Left renal cortex interstitium (tissue), 4 donors: ENCODE data around the gene TTC9B. TPM values are rescaled to one million over a fixed set of nuclear protein-coding genes. Genes with fewer than 3 reads are reported as not detected.

Source experiments
- DNase-seq, 4 donors: peaks; one replicate each; pipeline ENCODE4 v3.0.0-alpha.2; 2013; ENCODE audit warnings: low read depth in 4 of 4, low spot score in 2 of 4, missing footprints in 1 of 4
- polyA plus RNA-seq, 4 donors: library from polyadenylated mRNA; unstranded; fragments of 120-200 nt; gene quantifications; one replicate each; pipeline ENCODE4 v1.2.1, GENCODE V29; 2013; ENCODE audit not compliant: insufficient read length in 4 of 4

Gene TTC9B
- polyA plus RNA-seq = under 1 TPM in 3 of 4 donors, not detected in 1; 0.07 to 0.47 (median 0.14) TPM

GRCh38 chr19:40217934-40218890 is at the start of gene TTC9B:
TTC9B (minus strand) TSS chr19:40218384; CDS start chr19:40218381, 3 bp downstream.
- DNase-seq = no peak

DNA sequence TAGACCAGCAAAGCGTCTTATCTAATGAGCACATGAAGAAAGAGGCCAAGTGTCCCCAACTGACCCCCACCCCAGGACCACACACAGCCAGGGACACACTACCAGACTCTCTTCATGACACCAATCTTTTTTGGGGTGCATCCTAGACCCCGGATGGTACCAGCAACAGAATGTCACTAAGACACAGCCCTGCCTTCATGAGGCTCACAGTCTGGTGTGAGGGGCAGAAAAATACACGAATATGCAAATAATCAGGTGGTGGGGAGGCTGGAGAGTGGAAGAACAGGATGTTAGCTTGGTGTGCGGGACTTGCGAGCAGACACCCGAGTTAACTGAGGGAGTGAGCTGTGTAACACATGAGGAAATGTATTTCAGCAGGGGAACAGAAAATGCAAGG is 49.4 kb upstream of the TTC9B start:
- DNase-seq = no peak

- DNase-seq = no peak
These were observed 48.9 kb upstream of the TTC9B start for GRCh38 chr19:40266912-40267600.

DNA sequence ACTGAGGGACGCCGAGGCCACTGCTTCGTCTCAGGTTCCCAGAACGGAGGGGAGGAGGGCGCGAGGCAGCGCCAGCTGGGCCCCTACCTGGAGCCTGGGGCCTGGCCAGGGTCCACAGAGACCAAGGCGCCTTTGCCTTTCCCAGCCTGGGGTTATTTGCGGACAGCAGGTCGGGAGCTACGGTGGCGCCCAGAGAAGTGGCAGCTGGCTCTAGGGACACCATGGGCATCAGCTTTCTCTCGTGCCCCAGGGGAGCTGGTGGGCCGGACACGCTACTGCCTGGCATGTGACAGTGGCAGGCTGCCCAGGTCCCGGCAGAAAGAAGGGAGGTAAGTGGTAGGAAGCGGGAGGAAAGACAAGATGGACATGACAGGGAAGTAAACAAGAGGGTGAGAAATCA is 47.9 kb upstream of the TTC9B start:
- no peak for DNase-seq

GRCh38 chr19:40265763-40266099 is 47.5 kb upstream of the TTC9B start:
- no peak for DNase-seq

DNA sequence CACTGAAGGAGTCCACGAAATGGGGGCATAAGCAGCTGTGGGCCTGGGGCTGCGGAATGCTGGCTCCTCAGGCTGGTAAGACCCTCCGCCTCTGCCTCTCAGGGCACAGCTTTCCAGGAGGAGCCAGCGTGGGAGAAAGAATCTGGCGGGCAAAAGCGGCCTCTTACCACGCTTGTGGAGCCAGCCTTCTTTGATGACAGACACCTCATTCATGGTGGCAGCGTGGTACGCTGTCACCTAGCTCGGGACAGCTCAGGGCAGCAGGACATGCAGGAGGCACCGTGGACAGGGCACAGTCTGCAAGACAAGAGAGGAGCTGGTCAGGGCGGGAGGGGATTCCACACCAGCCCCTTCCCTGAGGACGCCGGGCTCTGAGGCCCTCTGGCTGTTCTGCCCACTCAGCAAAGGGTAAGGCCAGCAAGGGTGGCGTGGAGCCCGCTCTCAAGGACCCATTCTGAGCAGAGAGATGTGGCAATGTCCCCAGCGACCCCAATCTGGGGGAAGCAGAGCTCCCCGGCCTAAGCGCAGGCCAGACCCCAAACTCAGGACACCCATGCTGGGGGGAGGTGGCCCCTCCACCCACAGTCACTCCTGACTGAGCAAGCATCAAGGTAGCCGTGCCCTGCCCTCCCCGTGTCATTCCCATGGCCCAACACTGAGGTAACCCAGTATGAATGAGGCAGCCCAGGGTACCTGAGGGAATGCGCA is 47.0 kb upstream of the TTC9B start:
- DNase-seq = no peak

DNA sequence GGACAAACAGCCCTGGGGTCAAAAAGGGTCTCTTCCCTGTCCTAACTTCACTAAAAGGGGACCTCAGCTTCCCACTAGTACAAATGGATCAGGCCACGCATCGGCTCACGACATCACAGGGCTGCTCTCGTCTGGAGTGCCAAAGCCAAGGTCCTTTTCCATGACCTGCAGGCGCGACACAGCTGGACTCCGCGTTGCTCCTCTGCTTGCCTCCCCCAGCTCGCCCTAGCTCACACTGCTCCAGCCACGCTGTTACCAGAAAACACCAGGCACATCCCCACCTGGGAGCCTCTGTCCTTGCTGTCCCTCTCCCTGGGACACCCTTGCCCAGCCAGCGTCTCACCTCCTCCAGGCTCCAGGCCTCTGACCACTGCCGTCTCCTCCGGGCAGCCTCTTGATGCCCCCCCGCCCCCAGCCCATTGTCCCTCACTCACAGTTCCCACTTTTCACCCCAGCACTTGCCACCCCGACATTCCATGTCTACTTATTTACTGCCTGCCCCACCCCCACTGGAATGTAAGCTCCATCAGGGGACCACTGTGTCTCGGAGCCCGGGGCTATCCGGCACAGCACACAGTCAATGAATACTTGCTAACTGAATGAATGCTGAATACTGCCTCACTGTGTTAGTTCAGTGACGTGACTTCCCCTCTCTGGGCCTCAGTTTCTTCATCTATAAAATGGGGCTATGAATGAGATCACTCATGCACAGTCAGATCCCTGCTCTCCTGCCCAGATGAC is 46.3 kb upstream of the TTC9B start:
- DNase-seq = no peak

- DNase-seq = no peak
These were observed 45.5 kb upstream of the TTC9B start for GRCh38 chr19:40263440-40264313.

GRCh38 chr19:40262422-40262821 is 44.2 kb upstream of the TTC9B start:
- DNase-seq = no peak

DNA sequence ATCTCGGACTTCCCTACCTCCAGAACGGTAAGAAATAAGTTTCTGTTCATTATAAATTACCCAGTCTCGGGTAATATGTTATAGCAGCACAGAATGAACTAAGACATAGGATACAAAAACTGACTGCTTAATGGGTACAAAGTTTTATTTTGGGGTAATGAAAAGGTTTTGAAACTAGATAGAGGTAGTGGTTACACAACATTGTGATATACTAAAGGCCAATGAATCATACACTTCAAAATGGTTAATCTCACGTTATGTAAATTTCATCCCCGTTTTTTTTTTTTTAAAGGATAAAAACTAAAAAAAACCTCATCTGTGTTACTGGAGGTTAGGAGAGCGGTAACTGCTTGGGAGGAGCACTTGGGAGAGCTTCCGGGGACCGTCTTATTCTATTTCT is 43.4 kb upstream of the TTC9B start:
- DNase-seq = no peak

DNA sequence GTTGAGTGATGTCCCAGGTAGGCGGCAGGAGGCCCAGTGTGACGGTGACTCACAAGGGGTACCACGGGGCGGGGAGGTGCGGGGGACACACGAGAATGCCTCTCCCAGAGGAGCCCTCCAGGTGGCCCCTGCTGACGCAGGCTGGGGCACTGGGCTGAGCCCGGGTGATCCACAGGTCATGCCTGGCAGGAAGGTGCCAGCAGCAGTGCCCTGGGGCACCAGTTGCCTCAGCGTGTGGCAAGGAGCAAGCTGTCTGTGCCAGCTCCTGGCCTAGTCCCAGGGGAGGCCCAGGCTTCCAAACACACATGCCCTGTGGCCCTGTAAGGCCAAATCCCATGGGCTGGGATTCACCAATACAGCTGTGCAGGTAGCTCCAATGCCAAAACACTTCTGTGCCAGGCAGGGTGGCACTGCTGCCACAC is 38.9 kb upstream of the TTC9B start:
- no peak for DNase-seq

GRCh38 chr19:40256512-40256911 is 38.3 kb upstream of the TTC9B start:
- no peak for DNase-seq

DNA sequence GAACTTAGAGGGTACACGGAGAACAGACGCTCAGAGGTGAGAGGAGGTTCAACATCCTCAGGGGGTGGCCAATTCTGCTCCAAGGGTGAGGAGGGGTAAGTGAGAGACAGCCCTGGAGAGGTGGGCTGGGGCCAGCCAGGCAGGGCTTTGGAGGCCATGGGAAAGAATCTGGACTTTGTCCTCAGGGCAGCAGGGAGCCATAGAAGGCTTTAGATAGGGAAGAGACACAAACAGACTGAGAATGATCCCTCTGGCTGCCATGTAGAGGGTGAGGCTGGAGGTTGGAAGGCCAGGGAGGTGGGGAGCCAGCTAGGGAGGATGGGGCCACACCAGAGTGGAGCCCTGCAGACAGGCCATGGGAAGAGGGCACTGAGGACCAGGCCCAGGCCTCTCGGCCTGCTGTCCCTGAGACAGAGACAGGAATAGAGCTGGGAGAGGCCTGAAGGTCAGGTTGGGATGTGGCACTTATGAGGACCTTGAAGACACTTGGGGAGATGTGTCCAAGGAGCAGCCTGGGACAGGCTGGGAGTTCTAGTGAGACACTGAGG is 37.5 kb upstream of the TTC9B start:
- DNase-seq = no peak

GRCh38 chr19:40254714-40255418 is 36.7 kb upstream of the TTC9B start:
- no peak for DNase-seq

DNA sequence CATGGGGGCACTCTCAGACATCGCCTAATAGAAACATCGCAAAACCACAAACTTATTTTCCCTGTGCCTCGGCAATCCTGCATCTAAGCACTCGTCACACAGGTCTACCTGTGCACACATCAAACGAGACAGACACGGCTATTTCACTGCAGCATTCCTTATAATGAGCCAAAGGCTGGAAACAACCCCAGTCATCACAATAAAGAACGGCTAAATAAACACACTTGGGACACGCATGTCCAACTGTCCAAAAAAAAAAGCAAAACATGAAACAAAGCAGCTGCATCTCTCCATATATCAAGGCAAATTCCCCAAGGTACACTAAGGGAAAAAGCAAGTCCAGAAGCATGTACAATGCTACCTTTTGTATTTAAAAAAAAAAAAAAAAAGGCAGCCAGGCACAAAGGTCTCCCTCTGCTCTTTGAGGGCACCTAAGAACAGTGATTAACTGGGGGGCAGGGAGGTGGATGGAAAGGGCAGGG is 35.5 kb upstream of the TTC9B start:
- DNase-seq = no peak

DNA sequence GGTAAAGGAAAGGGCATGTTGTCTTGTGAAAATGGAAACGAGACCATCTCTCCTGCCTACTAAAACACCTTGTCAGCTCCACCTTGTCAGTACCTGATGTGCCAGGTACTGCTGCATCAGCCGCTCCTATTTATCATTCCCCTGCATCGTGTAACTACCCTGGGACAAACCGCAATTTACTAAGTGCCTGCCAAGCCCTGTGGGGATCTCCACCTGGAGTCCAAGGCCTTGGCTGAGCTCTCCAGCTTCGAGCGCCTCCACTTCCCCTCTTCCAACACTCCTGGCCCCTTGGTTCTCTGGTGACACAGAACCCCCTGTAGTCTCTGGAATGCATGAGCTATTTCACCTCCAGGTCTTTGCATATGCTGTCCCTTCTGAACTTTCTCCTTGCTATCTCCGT is 34.2 kb upstream of the TTC9B start:
- DNase-seq = no peak

GRCh38 chr19:40251991-40252390 is 33.8 kb upstream of the TTC9B start:
- no peak for DNase-seq

- no peak for DNase-seq
These were observed 33.1 kb upstream of the TTC9B start for GRCh38 chr19:40251244-40251643.
